ENCODE data around the gene SAMD4A.

SAMD4A gene

DNA sequence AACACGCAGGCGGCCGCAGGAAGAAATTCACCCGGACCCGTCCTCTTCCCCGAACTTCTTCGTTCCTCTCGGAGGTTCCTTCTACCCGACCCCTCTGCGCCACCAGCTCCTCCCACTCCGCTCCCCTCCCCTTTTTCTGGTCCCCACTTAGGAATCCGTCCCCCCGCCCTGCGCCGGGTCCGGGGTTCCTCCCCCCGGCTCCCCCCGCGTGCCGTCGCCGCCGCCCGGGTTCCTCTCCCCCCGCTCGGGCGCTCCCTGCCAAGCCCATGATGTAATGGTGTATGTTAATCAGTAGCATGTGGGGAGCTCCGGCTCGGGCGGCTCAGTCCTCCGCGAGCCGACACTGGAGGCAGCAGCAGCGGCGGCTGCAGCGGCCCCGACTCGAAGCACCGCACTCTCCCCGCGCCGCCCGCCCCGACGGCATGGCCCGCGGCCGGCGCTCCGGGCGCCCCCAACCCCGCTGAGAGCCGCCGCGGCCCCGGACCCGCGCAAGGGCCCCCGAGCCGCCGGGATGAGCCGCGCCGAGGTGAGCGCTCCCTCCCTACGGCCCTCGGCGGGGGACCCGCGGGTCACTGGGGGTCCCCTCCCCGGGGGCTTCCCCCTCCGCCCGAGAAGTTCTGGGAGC, 1.0 kb upstream of the SAMD4A start:
- peak; percentile 82 for DNase-seq

- no peak for DNase-seq
These were observed 303 bp downstream of the SAMD4A start for GRCh38 chr14:54567224-54567638.

GRCh38 chr14:54567639-54568561, 972 bp downstream of the SAMD4A start:
- DNase-seq, result peak; percentile 52

GRCh38 chr14:54568821-54569595, 2.1 kb downstream of the SAMD4A start:
- no peak for DNase-seq

GRCh38 chr14:54570047-54570446, 3.1 kb downstream of the SAMD4A start:
- no peak for DNase-seq

GRCh38 chr14:54570631-54571415, 3.9 kb downstream of the SAMD4A start:
- DNase-seq, result no peak

DNA sequence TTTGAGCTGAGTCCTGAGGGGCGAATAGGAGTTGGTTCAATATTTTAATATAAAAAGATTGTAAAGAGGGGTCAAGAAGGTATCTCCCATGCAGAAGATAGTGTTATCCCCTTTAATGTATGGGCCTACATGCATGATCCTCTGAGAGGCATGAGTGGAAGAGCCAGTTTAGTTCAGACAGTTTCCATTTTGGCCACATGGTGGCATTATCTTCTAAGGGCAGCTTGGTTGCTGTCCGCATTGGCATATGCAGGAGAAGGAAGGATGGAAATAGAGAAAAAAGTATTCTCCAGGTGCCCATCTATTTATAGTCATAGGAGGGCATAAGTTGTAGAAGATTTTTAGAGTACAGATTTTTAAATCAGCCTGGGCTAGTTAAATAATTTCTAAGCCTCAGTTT, 5.4 kb downstream of the SAMD4A start:
- DNase-seq, result no peak

DNA sequence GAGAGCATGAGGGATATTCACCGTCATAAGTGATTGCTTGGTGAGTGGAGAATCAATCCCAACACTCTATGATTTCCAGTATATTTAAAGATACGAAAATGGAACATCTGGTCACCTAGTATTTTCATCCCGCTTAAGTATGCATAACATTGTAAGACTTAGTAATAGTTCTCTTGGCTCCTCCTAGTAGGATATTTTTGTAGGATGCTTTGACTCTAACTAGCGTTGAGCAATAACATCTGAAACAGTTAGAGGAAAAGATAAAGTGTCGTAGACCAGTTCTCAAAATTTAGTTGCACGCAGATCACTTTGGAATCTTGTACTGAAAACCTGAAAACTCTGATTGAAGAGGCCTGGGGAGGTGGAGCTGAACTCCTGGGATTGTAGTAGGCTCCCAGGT, 7.6 kb downstream of the SAMD4A start:
- DNase-seq, result no peak

DNA sequence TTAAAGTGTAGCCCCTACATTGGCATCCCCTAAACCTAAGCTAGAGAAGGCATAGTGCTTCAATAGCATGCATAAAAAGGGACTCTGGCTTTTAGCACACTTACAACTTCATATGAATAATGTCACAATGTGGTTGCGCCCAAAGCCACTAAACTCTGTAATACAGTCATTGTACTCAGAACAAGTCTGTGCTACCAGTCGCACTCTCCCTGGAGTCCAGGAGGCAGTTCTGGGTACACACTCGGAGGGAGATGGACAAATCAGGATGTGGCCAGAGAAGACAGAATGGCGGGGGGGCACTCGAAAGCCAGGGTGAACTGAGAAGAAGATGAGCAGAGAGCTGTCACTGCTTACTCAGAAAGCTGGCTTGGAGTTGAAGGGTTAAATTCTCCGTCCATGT, 10.6 kb downstream of the SAMD4A start:
- no peak for DNase-seq

GRCh38 chr14:54577977-54578376, 11.0 kb downstream of the SAMD4A start:
- DNase-seq, result no peak

DNA sequence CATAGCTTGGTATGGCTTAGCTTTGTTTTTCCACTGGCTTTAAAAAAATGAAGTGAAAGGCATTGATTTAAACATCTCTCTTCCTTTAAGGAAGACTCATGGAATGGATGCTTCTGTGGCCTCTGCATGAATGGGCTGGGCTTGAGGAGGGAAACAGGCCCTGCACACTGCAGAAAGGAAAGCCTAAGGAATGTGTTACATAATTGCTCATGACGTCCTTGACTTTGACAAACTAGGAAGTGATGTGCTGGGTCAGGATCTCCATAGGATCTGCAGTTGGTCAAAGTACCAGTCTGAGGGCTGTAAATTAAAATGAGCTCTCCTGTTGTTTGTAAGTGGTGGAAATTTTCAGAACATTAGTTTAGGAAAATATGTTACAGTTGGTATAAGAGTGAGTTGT, 12.7 kb downstream of the SAMD4A start:
- no peak for DNase-seq

GRCh38 chr14:54580933-54581332, 14.0 kb downstream of the SAMD4A start:
- no peak for DNase-seq

GRCh38 chr14:54582334-54582733, 15.4 kb downstream of the SAMD4A start:
- no peak for DNase-seq

DNA sequence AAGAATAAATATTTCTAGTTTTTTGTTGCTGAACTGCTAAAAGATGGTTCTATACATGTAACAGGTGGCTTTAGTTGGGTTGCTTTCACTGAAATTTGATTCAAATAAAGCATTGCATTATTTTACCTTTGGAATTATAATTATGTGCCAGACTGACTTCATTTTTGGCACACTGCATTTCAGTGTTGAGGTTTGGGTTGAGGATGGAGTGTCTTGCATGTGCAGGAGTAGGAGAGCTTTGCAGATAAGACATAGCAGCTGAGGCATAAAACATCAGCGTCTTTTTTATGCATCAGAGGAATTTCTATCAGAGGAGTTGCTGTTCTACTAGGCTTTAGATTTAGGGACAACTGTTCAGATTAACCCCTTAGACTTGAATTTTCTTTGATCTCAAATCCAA, 17.2 kb downstream of the SAMD4A start:
- DNase-seq, result no peak

DNA sequence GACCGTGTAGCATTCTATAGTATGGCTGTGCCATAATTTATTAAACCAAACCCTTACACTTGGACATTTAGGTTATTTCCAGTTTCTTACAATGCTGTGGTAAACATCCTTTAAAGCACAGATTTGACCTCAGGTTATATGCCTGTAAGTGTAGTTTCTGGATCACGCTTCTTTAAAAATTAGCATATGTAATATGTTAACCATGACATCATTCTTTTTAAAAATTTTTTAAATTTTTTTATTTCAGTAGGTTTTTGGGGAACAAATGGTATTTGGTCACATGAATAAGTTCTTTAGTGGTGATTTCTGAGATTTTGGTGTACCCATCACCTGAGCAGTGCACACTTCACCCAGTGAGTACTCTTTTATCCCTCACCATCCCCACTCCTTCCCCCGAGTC, 18.3 kb downstream of the SAMD4A start:
- no peak for DNase-seq

- no peak for DNase-seq
These were observed 22.1 kb downstream of the SAMD4A start for GRCh38 chr14:54589076-54589475.

- no peak for DNase-seq
These were observed 22.9 kb downstream of the SAMD4A start for GRCh38 chr14:54589843-54590242.

- DNase-seq, result no peak
These were observed 23.6 kb downstream of the SAMD4A start for GRCh38 chr14:54590481-54590880.

DNA sequence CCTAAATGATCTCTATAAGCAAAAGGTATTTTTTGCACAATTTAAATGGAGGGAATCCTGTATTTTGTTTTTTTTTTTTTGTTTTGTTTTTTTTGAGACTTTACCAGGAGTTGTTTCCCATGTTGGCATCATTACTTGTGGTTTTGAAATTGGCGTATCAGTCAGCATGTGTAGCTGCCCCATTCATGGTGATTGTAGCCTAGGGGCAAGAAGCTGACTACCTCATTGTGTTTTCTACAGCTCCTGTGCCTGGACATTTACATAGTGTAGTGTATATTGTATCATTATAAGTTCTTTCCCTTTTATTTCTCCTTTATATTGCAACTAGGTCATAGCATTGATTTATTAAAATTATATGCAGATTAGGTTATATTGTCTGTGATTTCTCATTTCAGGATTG, 24.5 kb downstream of the SAMD4A start:
- DNase-seq, result no peak

- DNase-seq, result no peak
These were observed 24.9 kb downstream of the SAMD4A start for GRCh38 chr14:54591866-54592265.

- no peak for DNase-seq
These were observed 26.9 kb downstream of the SAMD4A start for GRCh38 chr14:54593860-54594259.

- DNase-seq, result no peak
These were observed 27.6 kb downstream of the SAMD4A start for GRCh38 chr14:54594537-54594936.

Data from CD4-positive, alpha-beta T cell treated with Interleukin-6 for 4 hours (primary cell).